Endothelial cell of umbilical vein (primary cell): ENCODE measurements around the gene MCM3AP. TPM values are rescaled to one million over a fixed set of nuclear protein-coding genes. Genes with fewer than 3 reads are reported as not detected.

Source experiments
- BruUV-seq: library from RNA; stranded (reverse); fragments of 400-500 nt; replicated peaks from 2 replicates; lab custom pipeline; 2021; lab: Mats Ljungman, UMichigan
- CTCF ChIA-PET: fragments of 300-600, 350-600 bp; sonication (Branson Sonifier 250); formaldehyde crosslinking; loops from one replicate; lab custom pipeline; 2021; ENCODE audit warnings: antibody characterized with exemption, inconsistent platforms; lab: Charles Lee
- POLR2A ChIA-PET: fragments of 300-600, 350-600 bp; sonication (Branson Sonifier 250); formaldehyde crosslinking; loops from one replicate; lab custom pipeline; 2021; ENCODE audit warnings: antibody characterized with exemption, inconsistent platforms; lab: Charles Lee
- DNase-seq: peaks from one replicate; pipeline ENCODE4 v3.0.0-alpha.2; 2011; ENCODE audit warnings: low read depth, low spot score
- FAIRE-seq: peaks from 2 replicates; lab custom pipeline; 2011; peaks lifted over from hg19 to GRCh38; lab: Jason Lieb, UNC
- H2AFZ ChIP-seq: 2 replicates; pipeline ENCODE4 v1.6.0; 2012; ENCODE audit warnings: low read depth, low read length, control low read depth, inconsistent platforms
- H3K27ac ChIP-seq: 2 replicates; pipeline ENCODE4 v1.5.1; 2011; ENCODE audit warnings: low read depth, mild to moderate bottlenecking, control low read depth, low read length, moderate library complexity; ENCODE audit not compliant: insufficient read depth
- H3K27me3 ChIP-seq, 2 experiments: 2 replicates each; pipeline versions ENCODE4 v1.6.0 to v1.6.1; 2011; ENCODE audit warnings: low read length in 2 of 2, mixed read lengths in 1 of 2; ENCODE audit not compliant: control insufficient read depth in 2 of 2, insufficient read depth in 2 of 2
- H3K36me3 ChIP-seq, 2 experiments: 2 replicates in 1 of 2; 3 replicates in 1 of 2; pipeline ENCODE4 v1.5.1; 2011; ENCODE audit warnings: low read length in 2 of 2, mild to moderate bottlenecking in 1 of 2, moderate library complexity in 1 of 2; ENCODE audit not compliant: control insufficient read depth in 2 of 2, insufficient read depth in 2 of 2; ENCODE audit errors: extremely low read depth in 1 of 2
- H3K4me1 ChIP-seq: 3 replicates; pipeline ENCODE4 v1.5.1; 2011; ENCODE audit warnings: mild to moderate bottlenecking, low read length; ENCODE audit not compliant: control insufficient read depth, insufficient read depth; ENCODE audit errors: extremely low read depth
- H3K4me2 ChIP-seq: 2 replicates; pipeline ENCODE4 v1.6.1; 2011; ENCODE audit warnings: low read length, control low read depth, mixed read lengths; ENCODE audit not compliant: insufficient read depth
- H3K4me3 ChIP-seq, 3 experiments: fragments of 200-600 bp in 1 of 3; sonication (generic), shearing (Covaris generic) in 1 of 3; replicated peaks in 1 of 3; 2 replicates each; pipeline ENCODE4 v1.5.1; 2011 to 2016; ENCODE audit warnings: control low read depth in 3 of 3, low read length in 3 of 3, mild to moderate bottlenecking in 2 of 3, inconsistent platforms in 1 of 3, low read depth in 1 of 3, moderate library complexity in 1 of 3; ENCODE audit not compliant: insufficient read depth in 1 of 3
- H3K79me2 ChIP-seq: 2 replicates; pipeline ENCODE4 v1.6.0; 2012; ENCODE audit warnings: low read length, inconsistent platforms; ENCODE audit not compliant: control insufficient read depth, insufficient read depth
- H3K9ac ChIP-seq: replicated peaks from 2 replicates; pipeline ENCODE3; 2011; ENCODE audit warnings: low read length, control low read depth; ENCODE audit not compliant: insufficient read depth; ENCODE audit errors: extremely low read depth
- H3K9me1 ChIP-seq: replicated peaks from 3 replicates; pipeline ENCODE4 v1.6.0; 2011; ENCODE audit warnings: mild to moderate bottlenecking, low read length; ENCODE audit not compliant: control insufficient read depth, insufficient read depth; ENCODE audit errors: extremely low read depth
- H3K9me3 ChIP-seq: replicated peaks from 2 replicates; pipeline ENCODE4 v1.5.1; 2012; ENCODE audit warnings: low read length, inconsistent platforms; ENCODE audit not compliant: control insufficient read depth, insufficient read depth
- H4K20me1 ChIP-seq: replicated peaks from 2 replicates; pipeline ENCODE3; 2011; ENCODE audit warnings: mild to moderate bottlenecking, low read length; ENCODE audit not compliant: control insufficient read depth, insufficient read depth; ENCODE audit errors: extremely low read depth
- EZH2 ChIP-seq: IDR thresholded peaks from 2 replicates; pipeline ENCODE4 v1.6.1; 2012; ENCODE audit warnings: borderline replicate concordance, low read depth, mild to moderate bottlenecking, moderate library complexity, low read length, inconsistent platforms; ENCODE audit not compliant: severe bottlenecking
- FOS ChIP-seq: IDR thresholded peaks from 2 replicates; pipeline ENCODE4 v1.6.1; 2011; ENCODE audit warnings: mild to moderate bottlenecking, low read length, moderate library complexity, borderline replicate concordance; ENCODE audit not compliant: insufficient read depth
- GATA2 ChIP-seq: IDR thresholded peaks from 2 replicates; pipeline ENCODE4 v1.7.0; 2011; ENCODE audit warnings: low read depth, mild to moderate bottlenecking, moderate library complexity, mixed read lengths, low read length; ENCODE audit not compliant: insufficient read length, insufficient read depth
- JUN ChIP-seq: IDR thresholded peaks from 2 replicates; pipeline ENCODE4 v1.6.1; 2011; ENCODE audit warnings: borderline replicate concordance, low read depth; ENCODE audit not compliant: insufficient read length, insufficient read depth
- MYC ChIP-seq: IDR thresholded peaks from one replicate; pipeline ENCODE4 v1.6.1; 2011; ENCODE audit warnings: mild to moderate bottlenecking, low read depth, low read length
- POLR2A ChIP-seq: IDR thresholded peaks from 2 replicates; pipeline ENCODE4 v1.6.1; 2012; ENCODE audit warnings: low read depth, mild to moderate bottlenecking, control low read depth, low read length
- POLR2AphosphoS5 ChIP-seq: IDR thresholded peaks from 2 replicates; pipeline ENCODE4 v1.6.1; 2012; ENCODE audit warnings: low read depth, mild to moderate bottlenecking, control low read depth, low read length, moderate library complexity; ENCODE audit not compliant: insufficient read depth
- dilution Hi-C: fragments of 300-500 bp; cut with MboI; formaldehyde crosslinking; loops from one replicate; pipeline ENCODE4 v1.15.0; 2019; ENCODE audit warnings: low sequenced_read_pairs; ENCODE audit not compliant: extremely low pct_ligation_motif_present
- intact Hi-C: fragments of 100-400 bp; cut with micrococcal nuclease; formaldehyde crosslinking; loops from one replicate; pipeline ENCODE4 v1.10.0; 2022
- polyA plus RNA-seq, 4 experiments: library from polyadenylated mRNA; depleted of rRNA in 3 of 4; stranded (reverse) in 3 of 4; unstranded in 1 of 4; fragments of >200 nt; gene quantifications; 2 replicates each; pipeline versions ENCODE4 v1.2.1 to v1.2.3, GENCODE V29; 2011 to 2012; ENCODE audit warnings: missing spikeins in 1 of 4
- total RNA-seq: library from RNA; stranded (reverse); gene quantifications from 2 replicates; pipeline ENCODE4 v1.2.3, GENCODE V29; 2021
- TF ChIP-seq, protein P1 (sequence below): IDR thresholded peaks from 2 replicates; pipeline ENCODE4 v1.6.1; 2011; ENCODE audit not compliant: insufficient read depth, insufficient read length
- TF ChIP-seq, protein P2 (sequence below), 2 donors: IDR thresholded peaks; 1 replicate in 1 of 2; 2 replicates in 1 of 2; pipeline ENCODE4 v1.5.1; 2011; ENCODE audit warnings: low read length in 2 of 2, mild to moderate bottlenecking in 2 of 2, moderate library complexity in 2 of 2, control low read depth in 1 of 2, inconsistent platforms in 1 of 2, low read depth in 1 of 2; ENCODE audit not compliant: insufficient read depth in 1 of 2; ENCODE audit errors: extremely low read depth in 1 of 2

MCM3AP gene
- total and polyA plus RNA-seq, 2 donors (not counting 3 experiments of a cell fraction or from before 2014, with no cell fraction given) = 37.9 to 115 TPM

DNA sequence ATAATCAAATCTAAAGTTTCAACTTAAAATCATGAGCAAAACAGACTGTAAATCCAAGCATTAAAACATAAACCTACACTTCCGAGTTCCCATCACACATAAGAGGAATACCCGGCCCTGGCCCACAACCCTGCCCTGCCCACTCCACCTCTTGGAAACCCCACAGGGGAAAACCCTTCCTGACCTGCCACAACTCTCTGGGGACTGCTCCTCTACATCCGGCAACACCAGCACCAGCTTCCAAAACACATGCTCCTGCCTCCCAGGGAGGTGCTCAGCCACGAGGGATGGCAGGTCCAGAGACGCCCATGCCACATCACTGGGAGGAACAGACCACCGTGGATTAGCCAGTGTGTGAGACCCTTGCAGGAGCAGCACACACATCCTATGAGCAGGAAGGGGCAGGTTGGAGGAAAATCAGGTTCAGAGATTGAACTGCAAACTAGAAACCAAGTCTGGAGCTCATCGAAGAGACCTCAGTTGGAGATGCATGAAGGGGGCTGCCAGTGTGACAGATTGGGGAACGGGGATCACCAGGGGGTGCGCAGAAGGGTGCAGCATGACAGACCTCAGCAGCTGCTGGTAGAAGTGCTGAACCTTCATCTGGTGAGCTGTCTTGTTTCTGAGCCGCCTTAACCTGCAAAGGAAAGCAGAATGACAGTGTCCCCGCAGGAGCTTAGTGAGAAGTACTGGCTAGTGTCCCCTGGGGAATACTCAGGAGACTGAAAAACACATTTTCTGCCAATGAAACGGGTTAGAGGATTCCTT lies 31.0 kb downstream of the MCM3AP start:
- Histone ChIP-seq H3K27me3 (no peaks in the 10 kb centered on the region), H3K4me3 (no peak overlapping the region), H3K9ac (no peak overlapping the region), H3K36me3 (peaks cover 25 to 52% of the 10 kb centered on the region in 2 experiments), H4K20me1 (no peaks in the 10 kb centered on the region), H3K27ac (no peak overlapping the region), H3K9me1 (no peaks in the 10 kb centered on the region), H3K9me3 (no peaks in the 10 kb centered on the region), H2AFZ (no peak overlapping the region), H3K79me2 (no peaks in the 10 kb centered on the region), H3K4me1 (no peaks in the 10 kb centered on the region), H3K4me2 (no peak overlapping the region)
- FAIRE-seq (no peak), DNase-seq (no peak)
- BruUV-seq = no TSS peak
- intact Hi-C loops (no loop called here), dilution Hi-C loops (no loop called here)
- no peak for TF ChIP-seq GATA2
- TF ChIP-seq POLR2A = no peak
- no peak for TF ChIP-seq EZH2
- TF ChIP-seq POLR2AphosphoS5 = no peak
- TF ChIP-seq MYC = no peak
- TF ChIP-seq JUN = no peak
- TF ChIP-seq FOS = no peak
- TF ChIP-seq, protein P1, sequence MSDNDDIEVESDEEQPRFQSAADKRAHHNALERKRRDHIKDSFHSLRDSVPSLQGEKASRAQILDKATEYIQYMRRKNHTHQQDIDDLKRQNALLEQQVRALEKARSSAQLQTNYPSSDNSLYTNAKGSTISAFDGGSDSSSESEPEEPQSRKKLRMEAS = no peak
- TF ChIP-seq, protein P2, sequence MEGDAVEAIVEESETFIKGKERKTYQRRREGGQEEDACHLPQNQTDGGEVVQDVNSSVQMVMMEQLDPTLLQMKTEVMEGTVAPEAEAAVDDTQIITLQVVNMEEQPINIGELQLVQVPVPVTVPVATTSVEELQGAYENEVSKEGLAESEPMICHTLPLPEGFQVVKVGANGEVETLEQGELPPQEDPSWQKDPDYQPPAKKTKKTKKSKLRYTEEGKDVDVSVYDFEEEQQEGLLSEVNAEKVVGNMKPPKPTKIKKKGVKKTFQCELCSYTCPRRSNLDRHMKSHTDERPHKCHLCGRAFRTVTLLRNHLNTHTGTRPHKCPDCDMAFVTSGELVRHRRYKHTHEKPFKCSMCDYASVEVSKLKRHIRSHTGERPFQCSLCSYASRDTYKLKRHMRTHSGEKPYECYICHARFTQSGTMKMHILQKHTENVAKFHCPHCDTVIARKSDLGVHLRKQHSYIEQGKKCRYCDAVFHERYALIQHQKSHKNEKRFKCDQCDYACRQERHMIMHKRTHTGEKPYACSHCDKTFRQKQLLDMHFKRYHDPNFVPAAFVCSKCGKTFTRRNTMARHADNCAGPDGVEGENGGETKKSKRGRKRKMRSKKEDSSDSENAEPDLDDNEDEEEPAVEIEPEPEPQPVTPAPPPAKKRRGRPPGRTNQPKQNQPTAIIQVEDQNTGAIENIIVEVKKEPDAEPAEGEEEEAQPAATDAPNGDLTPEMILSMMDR (IDR thresholded peaks at IDR 0.05; ENCODE audit: extremely low read depth in 1 of 2, insufficient read depth in 1 of 2, low read depth in 1 of 2, low read length in 2 of 2) = no peak
- ChIA-PET CTCF (interaction anchor here (1.8 kb wide), 1 partner anchor 111 kb away, joined by 7 read pairs; no protein-coding TSS in a partner anchor), POLR2A (no interaction called here)
